ENCODE measurements around the gene PIR.

GRCh38 chrX:15410430-15410829, 82.7 kb downstream of the PIR start:
- TF ChIP-seq CTCF (IDR thresholded peaks at IDR 0.05) (no peak), EP300 (IDR thresholded peaks at IDR 0.05) (no peak), POLR2AphosphoS5 (IDR thresholded peaks at IDR 0.05) (no peak), POLR2A (IDR thresholded peaks at IDR 0.05) (no peak)
